HUES6 (cell line): ENCODE data around the gene TARBP2.

ENCODE experiments used
- H3K27ac ChIP-seq: 2 replicates; pipeline ENCODE4 v1.7.0; 2013; ENCODE audit warnings: low read depth, mild to moderate bottlenecking, low read length, inconsistent platforms
- H3K27me3 ChIP-seq: 2 replicates; pipeline ENCODE4 v1.6.1; 2013; ENCODE audit warnings: low read length; ENCODE audit not compliant: control insufficient read depth, insufficient read depth
- H3K36me3 ChIP-seq: 2 replicates; pipeline ENCODE4 v1.6.1; 2013; ENCODE audit warnings: low read length; ENCODE audit not compliant: control insufficient read depth, insufficient read depth
- H3K4me1 ChIP-seq: 2 replicates; pipeline ENCODE4 v1.6.1; 2013; ENCODE audit warnings: low read length; ENCODE audit not compliant: control insufficient read depth, insufficient read depth
- H3K4me3 ChIP-seq: 2 replicates; pipeline ENCODE4 v1.5.1; 2013; ENCODE audit warnings: low read depth, low read length
- H3K9ac ChIP-seq: one replicate; pipeline ENCODE4 v1.6.1; 2013; ENCODE audit warnings: mild to moderate bottlenecking, low read length
- H3K9me3 ChIP-seq: 2 replicates; pipeline ENCODE4 v1.6.1; 2013; ENCODE audit warnings: low read depth, low read length; ENCODE audit not compliant: control insufficient read depth, insufficient read depth

Gene TARBP2

GRCh38 chr12:53506450-53506785 is 5.3 kb downstream of the TARBP2 start:
- H3K27ac ChIP-seq: no peak overlapping the region

DNA sequence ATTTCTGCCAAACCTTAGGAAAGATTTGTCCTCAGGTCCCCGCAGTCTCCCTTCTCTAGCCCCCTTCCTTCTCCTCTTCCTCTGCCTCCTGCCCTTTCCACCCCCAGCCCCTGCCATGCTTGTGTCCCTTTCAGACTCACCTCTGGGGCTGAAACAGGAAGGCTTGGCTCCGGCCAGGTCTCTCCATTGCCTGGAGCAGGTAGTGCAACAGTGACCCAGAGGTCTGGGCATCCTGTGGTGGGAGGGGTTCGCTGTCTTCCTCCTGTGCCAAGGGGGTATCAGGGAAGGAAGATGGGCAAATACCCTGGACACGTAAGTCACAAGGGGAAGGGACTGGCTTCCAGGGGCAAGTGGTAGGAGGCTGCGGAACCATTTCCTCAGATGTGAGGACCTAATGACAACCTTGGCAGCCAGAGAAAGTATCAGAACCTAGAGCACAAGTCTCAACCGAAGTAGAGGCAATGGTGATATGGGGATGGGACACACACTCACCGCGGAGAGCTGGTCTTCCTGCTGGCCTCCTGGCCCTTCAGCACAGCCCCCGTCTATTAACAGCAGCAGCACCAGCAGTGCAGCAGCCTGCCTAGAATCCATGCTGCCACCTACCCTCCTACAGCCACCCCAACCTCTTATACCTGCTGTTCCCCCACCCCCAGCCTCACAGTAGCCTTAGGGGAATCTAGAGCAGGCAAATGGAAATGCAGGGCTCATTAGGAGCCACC is 6.0 kb downstream of the TARBP2 start, which contains the start of gene NPFF:
NPFF (minus strand) TSS at position 604 of the 722 bp plus-strand sequence; CDS start at position 594, 10 bp downstream.
- Histone ChIP-seq H3K27ac (no peak within 1 kb of the TSS), H3K36me3 (peaks cover 44% of the 10 kb centered on the region), H3K9ac (no peak within 1 kb of the TSS)

More at GRCh38 chr12:53506450-53506785, 5.3 kb downstream of the TARBP2 start:
- Histone ChIP-seq H3K4me1 (peaks cover 8% of the 10 kb centered on the region), H3K9me3 (no peaks in the 10 kb centered on the region), H3K4me3 (no peak overlapping the region), H3K9ac (no peak overlapping the region), H3K27me3 (no peaks in the 10 kb centered on the region), H3K36me3 (peaks cover 44% of the 10 kb centered on the region)

GRCh38 chr12:53507603-53507885 is 6.5 kb downstream of the TARBP2 start:
- Histone ChIP-seq H3K9me3 (no peaks in the 10 kb centered on the region), H3K4me3 (no peak overlapping the region), H3K4me1 (no peaks in the 10 kb centered on the region), H3K27me3 (no peaks in the 10 kb centered on the region), H3K9ac (no peak overlapping the region), H3K27ac (no peak overlapping the region), H3K36me3 (peaks cover 49% of the 10 kb centered on the region)

More for the DNA sequence above, 6.0 kb downstream of the TARBP2 start, which contains the start of gene NPFF:
- H3K4me1 ChIP-seq: peaks cover 2% of the 10 kb centered on the region
- no peaks in the 10 kb centered on the region for H3K27me3 ChIP-seq
- no peaks in the 10 kb centered on the region for H3K9me3 ChIP-seq
- H3K4me3 ChIP-seq: no peak within 1 kb of the TSS

- peaks cover 47% of the 10 kb centered on the region for H3K36me3 ChIP-seq
- no peak overlapping the region for H3K4me3 ChIP-seq
- no peaks in the 10 kb centered on the region for H3K4me1 ChIP-seq
- no peaks in the 10 kb centered on the region for H3K9me3 ChIP-seq
- no peak overlapping the region for H3K27ac ChIP-seq
- no peaks in the 10 kb centered on the region for H3K27me3 ChIP-seq
- no peak overlapping the region for H3K9ac ChIP-seq
Measured at GRCh38 chr12:53508534-53509170, 7.6 kb downstream of the TARBP2 start.

GRCh38 chr12:53510181-53510812 is 9.2 kb downstream of the TARBP2 start:
- Histone ChIP-seq H3K36me3 (peaks cover 43% of the 10 kb centered on the region), H3K27me3 (no peaks in the 10 kb centered on the region)

DNA sequence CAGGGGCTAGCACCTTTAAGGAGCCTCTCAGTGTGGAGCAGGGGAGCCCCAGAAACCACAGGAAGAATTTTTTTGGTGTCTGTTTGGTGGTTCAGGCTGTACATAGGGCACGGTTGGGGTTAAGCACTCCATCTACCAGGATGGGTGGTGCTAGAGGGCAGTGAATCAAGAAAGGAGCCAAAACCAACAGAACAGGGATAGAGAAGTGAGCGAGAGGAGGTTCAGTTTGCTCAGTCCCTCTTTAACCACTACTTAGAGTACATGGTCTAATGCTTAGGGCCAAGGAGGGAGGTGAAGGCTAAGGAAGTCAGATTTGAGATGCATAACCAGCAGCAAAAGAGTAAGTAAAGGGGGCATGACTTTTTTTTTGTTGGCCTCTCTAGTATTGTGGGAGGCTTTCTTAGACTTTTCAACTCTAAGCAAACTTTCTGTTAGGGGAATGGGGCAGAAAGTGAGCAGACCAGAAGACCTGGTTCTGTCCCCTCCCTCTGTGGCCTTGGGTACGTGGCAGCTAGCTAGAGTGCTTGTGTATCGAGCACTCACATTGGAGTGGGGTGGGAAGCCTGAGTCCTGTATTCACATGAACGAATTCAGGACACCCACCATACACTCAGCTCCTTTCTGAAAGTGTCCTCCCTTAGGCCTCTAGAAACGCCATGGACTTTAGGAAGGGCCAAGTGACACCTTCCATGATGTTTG is 12.8 kb downstream of the TARBP2 start:
- no peaks in the 10 kb centered on the region for H3K27me3 ChIP-seq
- no peak overlapping the region for H3K4me3 ChIP-seq
- no peak overlapping the region for H3K27ac ChIP-seq
- H3K36me3 ChIP-seq: peaks cover 39% of the 10 kb centered on the region
- no peaks in the 10 kb centered on the region for H3K4me1 ChIP-seq
- no peak overlapping the region for H3K9ac ChIP-seq
- H3K9me3 ChIP-seq: no peaks in the 10 kb centered on the region

More at GRCh38 chr12:53510181-53510812, 9.2 kb downstream of the TARBP2 start:
- H3K4me3 ChIP-seq: no peak overlapping the region
- H3K27ac ChIP-seq: no peak overlapping the region
- no peaks in the 10 kb centered on the region for H3K4me1 ChIP-seq
- no peaks in the 10 kb centered on the region for H3K9me3 ChIP-seq
- H3K9ac ChIP-seq: no peak overlapping the region

GRCh38 chr12:53514628-53515290 is 13.7 kb downstream of the TARBP2 start:
- Histone ChIP-seq H3K27ac (no peak overlapping the region), H3K4me3 (no peak overlapping the region)

GRCh38 chr12:53515291-53515680 is 14.2 kb downstream of the TARBP2 start:
- no peak overlapping the region for H3K9ac ChIP-seq
- H3K27ac ChIP-seq: no peak overlapping the region
- no peaks in the 10 kb centered on the region for H3K4me1 ChIP-seq
- H3K9me3 ChIP-seq: no peaks in the 10 kb centered on the region
- peaks cover 44% of the 10 kb centered on the region for H3K36me3 ChIP-seq
- H3K4me3 ChIP-seq: no peak overlapping the region
- no peaks in the 10 kb centered on the region for H3K27me3 ChIP-seq

More at GRCh38 chr12:53514628-53515290, 13.7 kb downstream of the TARBP2 start:
- Histone ChIP-seq H3K9me3 (no peaks in the 10 kb centered on the region), H3K27me3 (no peaks in the 10 kb centered on the region), H3K36me3 (peaks cover 44% of the 10 kb centered on the region), H3K9ac (no peak overlapping the region), H3K4me1 (no peaks in the 10 kb centered on the region)

- Histone ChIP-seq H3K27me3 (no peaks in the 10 kb centered on the region), H3K4me1 (no peaks in the 10 kb centered on the region), H3K9me3 (no peaks in the 10 kb centered on the region), H3K9ac (no peak overlapping the region), H3K36me3 (peaks cover 52% of the 10 kb centered on the region), H3K4me3 (no peak overlapping the region), H3K27ac (no peak overlapping the region)
Measured at GRCh38 chr12:53516758-53517455, 15.8 kb downstream of the TARBP2 start.

DNA sequence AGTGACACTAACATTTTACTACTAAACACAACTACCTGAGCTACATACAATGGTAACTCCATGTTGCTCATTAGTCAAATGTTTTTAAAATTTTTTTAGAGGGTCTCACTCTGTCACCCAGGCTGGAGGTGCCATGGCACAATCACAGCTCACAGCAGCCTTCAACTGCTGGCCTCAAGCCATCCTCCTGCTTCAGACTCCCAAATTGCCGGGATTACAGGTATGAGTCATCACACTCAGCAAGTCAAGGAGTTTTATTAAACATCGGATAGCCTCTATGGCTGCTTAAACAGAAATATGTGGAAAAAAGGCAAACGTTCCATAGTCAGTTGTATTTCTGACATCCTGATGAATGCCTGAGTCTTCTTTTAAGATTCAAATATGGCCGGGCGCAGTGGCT is 17.3 kb downstream of the TARBP2 start:
- Histone ChIP-seq H3K4me3 (no peak overlapping the region), H3K36me3 (peaks cover 52% of the 10 kb centered on the region), H3K4me1 (no peaks in the 10 kb centered on the region), H3K9ac (no peak overlapping the region), H3K9me3 (no peaks in the 10 kb centered on the region), H3K27ac (no peak overlapping the region), H3K27me3 (no peaks in the 10 kb centered on the region)
